Neutrophil (primary cell): ENCODE measurements around the gene FSTL4.
"Not testable (repeated sequence)": the region's sequence is repeated elsewhere in the genome, so short reads cannot be mapped to it uniquely, and the experiment has no call there.

Source experiments
- H3K27ac ChIP-seq: fragments of 200-600 bp; sonication (generic); 2 replicates; pipeline ENCODE4 v1.5.1; 2016; ENCODE audit warnings: mild to moderate bottlenecking, moderate library complexity
- H3K27me3 ChIP-seq: fragments of 200-600 bp; sonication (generic); 2 replicates; pipeline ENCODE4 v1.6.0; 2016; ENCODE audit warnings: mild to moderate bottlenecking
- H3K36me3 ChIP-seq: fragments of 200-600 bp; sonication (generic); 2 replicates; pipeline ENCODE4 v1.5.1; 2017
- H3K4me1 ChIP-seq, 2 experiments: fragments of 200-600 bp in 1 of 2; sonication (generic) in 1 of 2; 1 replicate in 1 of 2; 2 replicates in 1 of 2; pipeline versions ENCODE4 v1.5.1 to v1.6.1; 2013 to 2016; ENCODE audit warnings: low read depth in 1 of 2, low read length in 1 of 2, mild to moderate bottlenecking in 1 of 2, moderate library complexity in 1 of 2; ENCODE audit not compliant: control insufficient read depth in 1 of 2, insufficient read depth in 1 of 2
- H3K4me3 ChIP-seq, 2 experiments: fragments of 200-600 bp in 1 of 2; sonication (generic) in 1 of 2; 1 replicate in 1 of 2; 2 replicates in 1 of 2; pipeline ENCODE4 v1.5.1; 2013 to 2016; ENCODE audit warnings: low read depth in 1 of 2, low read length in 1 of 2, mild to moderate bottlenecking in 1 of 2, moderate library complexity in 1 of 2
- H3K9me3 ChIP-seq: fragments of 200-600 bp; sonication (generic); 2 replicates; pipeline ENCODE4 v1.5.1; 2016
- TF ChIP-seq, protein P1 (sequence below): fragments of 200-600 bp; sonication (generic); IDR thresholded peaks from 2 replicates; pipeline ENCODE4 v1.5.1; 2016; ENCODE audit warnings: antibody characterized with exemption

Gene FSTL4

DNA sequence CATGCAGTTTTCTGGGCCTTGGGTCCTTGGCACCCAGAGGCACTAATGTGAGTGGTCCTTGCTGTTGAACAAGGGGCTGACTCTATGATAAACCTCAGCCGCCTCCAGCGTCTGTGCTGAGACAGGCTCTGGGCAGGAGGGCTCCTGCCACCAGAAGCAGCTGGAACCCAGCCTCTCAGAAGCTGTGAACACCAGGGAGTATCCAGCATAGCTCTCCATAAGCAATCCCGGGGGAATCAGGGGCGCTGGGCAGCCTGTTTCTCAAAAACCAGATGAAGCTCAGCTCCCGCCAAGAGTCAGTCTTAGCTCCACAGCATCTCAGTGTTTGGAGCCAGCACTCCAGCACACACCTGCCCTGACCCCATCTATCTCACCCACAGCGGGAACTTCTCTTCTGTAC is 390.3 kb downstream of the FSTL4 start:
- Histone ChIP-seq H3K27ac (no peak overlapping the region), H3K9me3 (no peaks in the 10 kb centered on the region), H3K36me3 (no peaks in the 10 kb centered on the region), H3K27me3 (no peaks in the 10 kb centered on the region), H3K4me1 (no peaks in the 10 kb centered on the region), H3K4me3 (no peak overlapping the region)
- TF ChIP-seq, protein P1, sequence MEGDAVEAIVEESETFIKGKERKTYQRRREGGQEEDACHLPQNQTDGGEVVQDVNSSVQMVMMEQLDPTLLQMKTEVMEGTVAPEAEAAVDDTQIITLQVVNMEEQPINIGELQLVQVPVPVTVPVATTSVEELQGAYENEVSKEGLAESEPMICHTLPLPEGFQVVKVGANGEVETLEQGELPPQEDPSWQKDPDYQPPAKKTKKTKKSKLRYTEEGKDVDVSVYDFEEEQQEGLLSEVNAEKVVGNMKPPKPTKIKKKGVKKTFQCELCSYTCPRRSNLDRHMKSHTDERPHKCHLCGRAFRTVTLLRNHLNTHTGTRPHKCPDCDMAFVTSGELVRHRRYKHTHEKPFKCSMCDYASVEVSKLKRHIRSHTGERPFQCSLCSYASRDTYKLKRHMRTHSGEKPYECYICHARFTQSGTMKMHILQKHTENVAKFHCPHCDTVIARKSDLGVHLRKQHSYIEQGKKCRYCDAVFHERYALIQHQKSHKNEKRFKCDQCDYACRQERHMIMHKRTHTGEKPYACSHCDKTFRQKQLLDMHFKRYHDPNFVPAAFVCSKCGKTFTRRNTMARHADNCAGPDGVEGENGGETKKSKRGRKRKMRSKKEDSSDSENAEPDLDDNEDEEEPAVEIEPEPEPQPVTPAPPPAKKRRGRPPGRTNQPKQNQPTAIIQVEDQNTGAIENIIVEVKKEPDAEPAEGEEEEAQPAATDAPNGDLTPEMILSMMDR: no peak

DNA sequence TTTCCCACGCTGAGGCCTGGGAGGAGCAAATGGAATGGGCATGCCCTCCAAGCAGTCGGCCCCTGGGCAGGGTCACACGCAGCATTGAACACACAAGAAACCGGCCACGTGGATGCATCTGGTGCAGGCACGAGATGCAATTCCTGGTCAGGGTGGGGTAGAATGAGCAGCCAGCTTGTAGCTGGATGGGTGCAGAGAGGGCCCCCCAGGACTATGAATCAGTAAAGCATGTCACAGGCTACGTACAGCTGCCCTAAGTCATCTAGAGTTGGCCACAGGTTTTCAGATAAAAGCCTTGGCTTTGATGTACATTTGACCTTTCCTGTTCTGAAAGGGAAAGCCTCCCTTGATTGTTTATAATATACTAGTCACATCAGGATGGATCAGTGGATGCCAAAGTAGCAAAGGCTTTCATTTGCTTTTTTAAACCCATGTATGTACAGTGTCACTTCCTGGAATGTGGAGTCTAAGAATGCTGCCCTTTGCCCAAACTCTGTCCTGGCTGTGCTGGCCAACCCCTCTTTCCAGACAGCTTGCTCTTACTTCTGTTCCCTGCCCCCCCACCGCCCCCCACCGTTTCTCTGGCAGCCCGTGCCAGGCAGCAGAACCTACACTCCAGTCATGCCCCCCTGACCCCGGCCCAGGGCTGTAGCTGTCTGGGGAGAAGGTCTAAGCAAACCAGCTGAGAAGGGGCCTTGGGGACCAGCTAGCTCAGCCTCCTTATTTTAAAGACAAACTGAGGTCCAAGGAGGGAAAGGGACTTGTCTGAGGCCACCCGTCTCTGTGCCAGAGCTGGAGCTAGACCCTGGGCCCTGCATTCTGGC is 391.3 kb downstream of the FSTL4 start:
- Histone ChIP-seq H3K27me3 (no peaks in the 10 kb centered on the region), H3K36me3 (no peaks in the 10 kb centered on the region), H3K27ac (no peak overlapping the region), H3K9me3 (no peaks in the 10 kb centered on the region), H3K4me1 (no peaks in the 10 kb centered on the region), H3K4me3 (no peak overlapping the region)
- TF ChIP-seq, protein P1: no peak

DNA sequence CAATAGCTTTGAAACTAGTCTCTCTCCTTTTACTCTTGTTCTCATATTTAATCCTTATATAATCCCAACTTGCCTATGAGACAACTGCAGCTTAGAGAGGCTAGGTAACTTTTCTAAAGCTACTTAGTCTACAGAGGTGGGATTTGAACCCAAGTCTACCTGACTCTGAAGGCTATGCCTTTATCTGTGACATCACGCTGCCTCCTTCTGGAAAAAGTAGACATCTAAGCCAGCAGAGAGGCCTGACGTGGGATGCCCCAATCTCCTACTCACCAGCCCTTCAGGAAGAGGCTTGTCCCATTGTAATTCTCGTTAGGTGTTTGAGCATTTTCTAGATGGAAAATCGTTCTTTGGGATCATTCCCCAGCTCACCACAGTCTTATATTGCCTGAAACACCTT is 393.0 kb downstream of the FSTL4 start:
- Histone ChIP-seq H3K27me3 (no peaks in the 10 kb centered on the region), H3K27ac (no peak overlapping the region), H3K4me3 (no peak overlapping the region), H3K36me3 (no peaks in the 10 kb centered on the region), H3K4me1 (no peaks in the 10 kb centered on the region), H3K9me3 (no peaks in the 10 kb centered on the region)
- TF ChIP-seq, protein P1: no peak

DNA sequence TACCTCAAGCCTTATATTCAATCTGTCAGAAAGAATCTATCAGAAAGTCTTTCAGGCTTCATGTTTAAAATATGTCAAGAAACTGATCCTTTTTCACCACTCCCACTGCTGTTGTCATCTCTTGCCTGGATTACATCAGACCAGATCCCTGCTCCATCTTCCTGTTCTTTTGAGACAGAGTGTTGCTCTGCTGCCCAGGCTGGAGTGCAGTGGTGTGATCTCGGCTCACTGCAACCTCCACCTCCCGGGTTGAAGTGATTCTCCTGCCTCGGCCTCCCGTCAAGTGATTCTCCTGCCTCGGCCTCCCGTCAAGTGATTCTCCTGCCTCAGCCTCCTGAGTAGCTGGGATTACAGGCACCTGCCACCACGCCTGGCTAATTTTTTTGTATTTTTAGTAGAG is 396.2 kb downstream of the FSTL4 start:
- not testable (repeated sequence) for H3K27me3 ChIP-seq, H3K9me3 ChIP-seq, H3K36me3 ChIP-seq, H3K27ac ChIP-seq, H3K4me1 ChIP-seq, H3K4me3 ChIP-seq

DNA sequence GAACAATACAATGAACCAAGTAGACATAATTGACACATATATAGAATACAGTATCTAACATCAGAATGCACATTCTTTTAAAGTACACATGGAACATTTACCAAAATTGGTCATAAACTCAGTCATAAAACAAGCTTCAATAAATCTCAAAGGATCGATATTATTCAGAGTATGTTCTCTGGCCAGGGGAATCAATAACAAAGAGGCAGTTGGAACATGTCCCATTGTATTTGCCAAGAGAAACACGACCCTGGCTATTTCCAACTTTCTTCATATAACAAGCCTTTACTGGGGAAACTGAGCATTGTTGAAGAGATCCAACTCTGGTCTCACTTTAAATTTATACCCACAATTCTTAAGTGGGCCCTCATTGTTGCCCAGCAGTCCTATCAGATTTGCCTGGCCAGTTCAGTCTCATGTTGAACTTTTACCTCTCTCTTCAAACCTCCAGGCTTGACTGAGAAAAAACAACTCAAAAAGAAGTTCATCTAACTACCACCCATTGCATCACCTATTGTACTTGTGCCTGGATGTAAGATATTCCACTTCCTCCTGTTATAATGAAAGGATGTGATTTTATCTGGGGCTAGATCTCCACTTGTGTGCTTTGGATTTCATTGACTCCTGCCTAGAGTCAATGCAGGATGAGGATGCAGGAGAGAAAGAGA is 398.1 kb downstream of the FSTL4 start:
- no peaks in the 10 kb centered on the region for H3K36me3 ChIP-seq
- no peak overlapping the region for H3K27ac ChIP-seq
- H3K9me3 ChIP-seq: no peaks in the 10 kb centered on the region
- peaks cover 2% of the 10 kb centered on the region for H3K27me3 ChIP-seq
- no peaks in the 10 kb centered on the region for H3K4me1 ChIP-seq
- TF ChIP-seq, protein P1: no peak
- H3K4me3 ChIP-seq: no peak overlapping the region

DNA sequence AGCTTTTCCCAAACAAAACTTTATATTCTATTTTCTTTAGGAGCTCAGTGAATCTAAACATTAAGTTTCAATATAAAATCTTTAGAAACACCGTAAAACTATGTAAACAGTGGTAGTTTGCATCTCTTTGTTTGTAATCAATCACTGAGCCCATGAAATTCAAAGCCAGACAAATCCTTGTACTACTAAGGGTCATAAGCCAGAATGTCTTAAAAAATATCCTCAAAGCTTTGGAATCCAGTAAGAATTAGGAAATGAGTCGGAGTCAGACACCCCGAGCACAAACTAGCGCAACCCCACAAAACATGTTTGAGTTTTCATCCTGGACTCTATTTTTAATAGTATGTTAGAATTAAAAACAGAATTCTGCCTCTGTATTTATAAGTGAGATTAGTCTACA is 406.7 kb downstream of the FSTL4 start:
- H3K9me3 ChIP-seq: no peaks in the 10 kb centered on the region
- H3K27ac ChIP-seq: no peak overlapping the region
- no peaks in the 10 kb centered on the region for H3K4me1 ChIP-seq
- TF ChIP-seq, protein P1: no peak
- no peaks in the 10 kb centered on the region for H3K36me3 ChIP-seq
- H3K27me3 ChIP-seq: peaks cover 26% of the 10 kb centered on the region
- H3K4me3 ChIP-seq: no peak overlapping the region
